ENCODE data around the gene ARRB2. TPM values are rescaled to one million over a fixed set of nuclear protein-coding genes. Genes with fewer than 3 reads are reported as not detected.

The ARRB2 gene
- total RNA-seq, 2 donors from 2014 or later = 12.5 to 30.1 TPM

GRCh38 chr17:4673986-4674684, 36.3 kb upstream of the ARRB2 start:
- intact Hi-C loops (cut with DNase I) = no loop called here
- Histone ChIP-seq H3K36me3 (peaks cover 31 to 35% of the 10 kb centered on the region in 2 donors), H3K4me1 (replicated peaks) (no peaks in the 10 kb centered on the region), H3K9me3 (no peaks in the 10 kb centered on the region), H3K4me3 (no peak overlapping the region), H3K27me3 (replicated peaks; ENCODE audit: insufficient read depth) (no peaks in the 10 kb centered on the region), H3K27ac (no peak overlapping the region)
- no peak for DNase-seq (ENCODE audit: low spot score)
- 92% methylated on average over 27 of the region's 27 CpGs for WGBS
- TF ChIP-seq POLR2A (IDR thresholded peaks at IDR 0.05) = no peak

- WGBS = 90% methylated on average over 8 of the region's 8 CpGs
- peaks cover 31 to 35% of the 10 kb centered on the region in 2 donors for H3K36me3 ChIP-seq
- intact Hi-C loops (cut with DNase I) = no loop called here
These were observed 35.8 kb upstream of the ARRB2 start for GRCh38 chr17:4674685-4674998.

GRCh38 chr17:4675791-4676190, 34.6 kb upstream of the ARRB2 start:
- TF ChIP-seq POLR2A (IDR thresholded peaks at IDR 0.05) (no peak), CTCF (IDR thresholded peaks at IDR 0.05) (no peak), POLR2AphosphoS5 (IDR thresholded peaks at IDR 0.05) (no peak)
- no peak for DNase-seq (ENCODE audit: low spot score)
- intact Hi-C loops (cut with DNase I) = no loop called here
- WGBS = 92% methylated on average over 10 of the region's 10 CpGs
- Histone ChIP-seq H3K36me3 (peaks cover 31 to 35% of the 10 kb centered on the region in 2 donors), H3K27me3 (replicated peaks; ENCODE audit: insufficient read depth) (no peaks in the 10 kb centered on the region), H3K9me3 (no peaks in the 10 kb centered on the region), H3K4me3 (no peak overlapping the region), H3K4me1 (replicated peaks) (no peaks in the 10 kb centered on the region), H3K27ac (no peak overlapping the region)

More at GRCh38 chr17:4674685-4674998, 35.8 kb upstream of the ARRB2 start:
- Histone ChIP-seq H3K4me3 (no peak overlapping the region), H3K4me1 (replicated peaks) (no peaks in the 10 kb centered on the region), H3K27me3 (replicated peaks; ENCODE audit: insufficient read depth) (no peaks in the 10 kb centered on the region), H3K27ac (no peak overlapping the region), H3K9me3 (no peaks in the 10 kb centered on the region)
- TF ChIP-seq POLR2A (IDR thresholded peaks at IDR 0.05) = no peak
- no peak for TF ChIP-seq POLR2AphosphoS5 (IDR thresholded peaks at IDR 0.05)
- no peak for TF ChIP-seq CTCF (IDR thresholded peaks at IDR 0.05)
- DNase-seq (ENCODE audit: low spot score) = no peak

GRCh38 chr17:4676791-4677190, 33.6 kb upstream of the ARRB2 start:
- DNase-seq (ENCODE audit: low spot score) = no peak
- no peaks in the 10 kb centered on the region for H3K9me3 ChIP-seq
- H3K27me3 ChIP-seq (replicated peaks; ENCODE audit: insufficient read depth) = no peaks in the 10 kb centered on the region
- no peak for TF ChIP-seq POLR2AphosphoS5 (IDR thresholded peaks at IDR 0.05)
- no peak for TF ChIP-seq CTCF (IDR thresholded peaks at IDR 0.05)
- WGBS = 72% methylated on average over 7 of the region's 7 CpGs
- H3K4me3 ChIP-seq = no peak overlapping the region
- peaks cover 28 to 39% of the 10 kb centered on the region in 2 donors for H3K36me3 ChIP-seq
- H3K27ac ChIP-seq = no peak overlapping the region
- H3K4me1 ChIP-seq (replicated peaks) = no peaks in the 10 kb centered on the region
- intact Hi-C loops (cut with DNase I) = no loop called here

DNA sequence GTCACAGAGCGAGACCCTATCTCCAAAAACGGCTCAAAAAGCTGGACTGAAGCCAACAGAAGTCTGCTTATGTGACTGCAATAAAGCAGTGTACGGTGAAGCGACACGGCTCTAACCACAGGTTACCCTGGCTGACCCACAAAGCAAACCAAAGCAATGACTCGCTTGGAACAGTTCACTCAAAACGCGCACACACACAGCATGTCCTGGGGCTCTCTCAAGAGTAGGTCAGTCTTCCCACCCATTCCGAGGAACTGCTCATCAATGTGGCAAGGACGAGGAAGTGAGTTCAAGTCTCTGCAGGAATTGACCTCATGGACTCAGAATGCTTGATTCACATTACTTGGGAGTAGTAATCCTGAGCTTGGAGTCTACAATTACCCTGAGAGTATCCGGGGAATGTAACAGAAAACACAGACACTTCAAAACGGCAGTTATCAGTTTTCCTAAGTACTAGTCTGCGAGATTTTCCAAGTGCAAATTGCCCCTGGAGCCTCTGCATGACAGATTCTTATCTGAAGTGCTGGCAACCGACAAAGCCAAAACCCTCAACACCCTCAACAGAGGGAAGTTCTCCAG, 31.9 kb upstream of the ARRB2 start:
- 51% methylated on average over 14 of the region's 14 CpGs for WGBS
- H3K4me1 ChIP-seq (replicated peaks) = no peaks in the 10 kb centered on the region
- intact Hi-C loops (cut with DNase I) = no loop called here
- no peak overlapping the region for H3K4me3 ChIP-seq
- H3K36me3 ChIP-seq = peaks cover 20 to 41% of the 10 kb centered on the region in 2 donors
- no peaks in the 10 kb centered on the region for H3K27me3 ChIP-seq (replicated peaks; ENCODE audit: insufficient read depth)
- H3K9me3 ChIP-seq = no peaks in the 10 kb centered on the region
- DNase-seq (ENCODE audit: low spot score) = no peak
- no peak overlapping the region for H3K27ac ChIP-seq
- no peak for TF ChIP-seq CTCF (IDR thresholded peaks at IDR 0.05)
- TF ChIP-seq POLR2A (IDR thresholded peaks at IDR 0.05) = no peak
- TF ChIP-seq POLR2AphosphoS5 (IDR thresholded peaks at IDR 0.05) = no peak
